Measurements from ENCODE around the gene ZNF8. TPM values are rescaled to one million over a fixed set of nuclear protein-coding genes. Genes with fewer than 3 reads are reported as not detected.

The ZNF8 gene
- total RNA-seq, 1 experiment from 2014 or later = 8.4 TPM

DNA sequence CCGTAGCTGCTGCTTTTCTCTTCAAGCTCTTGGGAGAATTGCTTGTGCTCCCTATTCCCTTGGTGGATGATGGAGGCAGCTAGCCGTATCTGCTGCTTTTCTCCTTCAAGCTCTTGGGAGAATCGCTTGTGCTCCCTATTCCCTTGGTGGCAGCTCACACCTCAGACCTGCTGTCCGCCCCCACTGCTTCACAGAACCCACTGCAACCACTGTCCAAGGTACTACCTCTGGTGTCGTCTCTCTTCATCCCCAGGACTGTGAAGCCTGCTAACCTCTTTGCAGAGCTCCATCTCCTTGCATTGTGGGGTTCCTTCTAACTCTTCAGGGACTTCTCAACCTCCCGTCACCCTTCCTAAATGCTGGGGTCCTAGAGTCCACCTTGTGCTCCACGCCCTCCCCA lies 21.9 kb downstream of the ZNF8 start:
- no peaks in the 10 kb centered on the region for H3K9me3 ChIP-seq
- intact Hi-C loops (cut with micrococcal nuclease; ENCODE audit: unreplicated experiment) = loop anchor here (10.0 kb wide), 1 partner anchor 76 kb away; the partner anchor contains the start of gene ZNF544
- ChIA-PET CTCF (no interaction called here), POLR2A (interaction anchor here (0.5 kb wide), 1 partner anchor 26 kb away, joined by 3 read pairs; no protein-coding TSS in a partner anchor)
- TF ChIP-seq, protein P1, sequence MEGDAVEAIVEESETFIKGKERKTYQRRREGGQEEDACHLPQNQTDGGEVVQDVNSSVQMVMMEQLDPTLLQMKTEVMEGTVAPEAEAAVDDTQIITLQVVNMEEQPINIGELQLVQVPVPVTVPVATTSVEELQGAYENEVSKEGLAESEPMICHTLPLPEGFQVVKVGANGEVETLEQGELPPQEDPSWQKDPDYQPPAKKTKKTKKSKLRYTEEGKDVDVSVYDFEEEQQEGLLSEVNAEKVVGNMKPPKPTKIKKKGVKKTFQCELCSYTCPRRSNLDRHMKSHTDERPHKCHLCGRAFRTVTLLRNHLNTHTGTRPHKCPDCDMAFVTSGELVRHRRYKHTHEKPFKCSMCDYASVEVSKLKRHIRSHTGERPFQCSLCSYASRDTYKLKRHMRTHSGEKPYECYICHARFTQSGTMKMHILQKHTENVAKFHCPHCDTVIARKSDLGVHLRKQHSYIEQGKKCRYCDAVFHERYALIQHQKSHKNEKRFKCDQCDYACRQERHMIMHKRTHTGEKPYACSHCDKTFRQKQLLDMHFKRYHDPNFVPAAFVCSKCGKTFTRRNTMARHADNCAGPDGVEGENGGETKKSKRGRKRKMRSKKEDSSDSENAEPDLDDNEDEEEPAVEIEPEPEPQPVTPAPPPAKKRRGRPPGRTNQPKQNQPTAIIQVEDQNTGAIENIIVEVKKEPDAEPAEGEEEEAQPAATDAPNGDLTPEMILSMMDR (IDR thresholded peaks at IDR 0.05; ENCODE audit: insufficient read depth in 1 of 2, low read depth in 1 of 2, low read length in 1 of 2, severe bottlenecking in 1 of 2, unreplicated experiment in 1 of 2) = no peak
- no peaks in the 10 kb centered on the region for H3K27me3 ChIP-seq (replicated peaks; ENCODE audit: control insufficient read depth, insufficient read depth, low read length)
- H3K4me1 Mint-ChIP-seq (ENCODE audit: low read depth, unreplicated experiment) = peaks cover 8% of the 10 kb centered on the region
- no peaks in the 10 kb centered on the region for H3K9me3 Mint-ChIP-seq (ENCODE audit: unreplicated experiment)
- peaks cover 7% of the 10 kb centered on the region for H3K4me1 ChIP-seq
- no peak overlapping the region for H3K27ac Mint-ChIP-seq (ENCODE audit: unreplicated experiment)
- no peak for DNase-seq
- H3K36me3 ChIP-seq (ENCODE audit: control insufficient read depth, insufficient read depth, low read length) = peaks cover 3% of the 10 kb centered on the region; the same call in 1 of the 2 replicates
- no peak overlapping the region for H3K4me3 ChIP-seq (ENCODE audit: low read depth, low read length)
- H3K36me3 Mint-ChIP-seq (ENCODE audit: insufficient read depth, unreplicated experiment) = peaks cover 62% of the 10 kb centered on the region
- no TSS peak for BruUV-seq (replicated peaks)
- H3K27me3 Mint-ChIP-seq (ENCODE audit: insufficient read depth, unreplicated experiment) = no peaks in the 10 kb centered on the region
- H3K4me3 Mint-ChIP-seq (ENCODE audit: unreplicated experiment) = no peak overlapping the region

DNA sequence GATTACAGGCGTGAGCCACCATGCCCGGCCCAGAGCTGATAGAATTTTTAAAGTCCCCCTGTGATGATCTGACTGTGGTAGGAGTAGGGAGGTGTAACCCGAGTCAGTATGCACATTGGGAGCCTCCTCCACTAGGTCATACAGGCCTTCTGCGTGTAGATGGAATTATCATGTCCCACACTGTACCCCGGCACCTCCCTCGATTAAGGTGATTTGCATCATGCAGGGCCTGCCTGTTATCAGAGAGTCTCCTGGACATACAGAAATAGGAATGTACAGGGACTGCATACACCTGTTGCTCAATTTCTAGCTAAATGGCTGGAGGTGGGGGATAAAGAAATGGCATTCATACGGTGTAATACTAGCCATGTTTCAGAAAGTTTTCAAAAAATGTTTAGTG lies 25.5 kb downstream of the ZNF8 start:
- TF ChIP-seq, protein P1 (IDR thresholded peaks at IDR 0.05; ENCODE audit: insufficient read depth in 1 of 2, low read depth in 1 of 2, low read length in 1 of 2, severe bottlenecking in 1 of 2, unreplicated experiment in 1 of 2) = no peak
- DNase-seq = peak in 1 of 2 experiments; percentile 6
- Histone ChIP-seq H3K36me3 (ENCODE audit: control insufficient read depth, insufficient read depth, low read length) (peaks cover 10% of the 10 kb centered on the region), H3K9me3 (0 out of 2 replicates have a peak, but pooled peaks cover 3% of the 10 kb centered on the region), H3K4me1 (peaks cover 11% of the 10 kb centered on the region), H3K27me3 (replicated peaks; ENCODE audit: control insufficient read depth, insufficient read depth, low read length) (no peaks in the 10 kb centered on the region), H3K4me3 (ENCODE audit: low read depth, low read length) (peak overlapping the region; percentile 68)
- H3K4me3 Mint-ChIP-seq (ENCODE audit: unreplicated experiment) = peak overlapping the region; percentile 93
- ChIA-PET CTCF (no interaction called here), POLR2A (interaction anchor here (0.5 kb wide), 1 partner anchor 82 kb away, joined by 3 read pairs; no protein-coding TSS in a partner anchor)
- peaks cover 64% of the 10 kb centered on the region for H3K36me3 Mint-ChIP-seq (ENCODE audit: insufficient read depth, unreplicated experiment)
- peak overlapping the region; percentile 97 for H3K27ac Mint-ChIP-seq (ENCODE audit: unreplicated experiment)
- no TSS peak for BruUV-seq (replicated peaks)
- no peaks in the 10 kb centered on the region for H3K9me3 Mint-ChIP-seq (ENCODE audit: unreplicated experiment)
- no peaks in the 10 kb centered on the region for H3K27me3 Mint-ChIP-seq (ENCODE audit: insufficient read depth, unreplicated experiment)
- intact Hi-C loops (cut with micrococcal nuclease; ENCODE audit: unreplicated experiment) = loop anchor here (10.0 kb wide), 1 partner anchor 79 kb away; the partner anchor contains the start of gene ZNF544
- H3K4me1 Mint-ChIP-seq (ENCODE audit: low read depth, unreplicated experiment) = peaks cover 8% of the 10 kb centered on the region

DNA sequence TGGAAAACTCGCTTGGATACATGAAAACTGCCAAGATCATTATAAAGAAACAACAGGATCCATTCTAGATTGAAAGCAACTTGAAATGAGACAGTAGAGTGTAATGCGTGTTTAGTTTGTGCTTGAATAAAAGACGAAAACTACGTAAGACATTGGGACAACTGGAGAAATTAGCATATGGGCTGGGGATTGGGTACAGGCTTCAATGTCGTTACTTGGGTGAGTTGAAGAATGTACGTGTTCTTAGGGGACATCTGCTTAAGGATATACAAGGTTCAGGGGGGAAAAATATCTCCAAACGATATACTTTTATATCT lies 26.0 kb downstream of the ZNF8 start:
- ChIA-PET CTCF (no interaction called here), POLR2A (interaction anchor here (0.5 to 1.8 kb wide), 3 partner anchors 26 to 81 kb away, joined by 3 to 8 read pairs (median 3); partner anchors contain the start of genes ZNF497 and ZNF8)
- Mint-ChIP-seq H3K9me3 (ENCODE audit: unreplicated experiment) (peaks cover 2% of the 10 kb centered on the region), H3K4me1 (ENCODE audit: low read depth, unreplicated experiment) (peaks cover 8% of the 10 kb centered on the region), H3K27ac (ENCODE audit: unreplicated experiment) (peak overlapping the region; percentile 97), H3K4me3 (ENCODE audit: unreplicated experiment) (peak overlapping the region; percentile 93), H3K27me3 (ENCODE audit: insufficient read depth, unreplicated experiment) (no peaks in the 10 kb centered on the region), H3K36me3 (ENCODE audit: insufficient read depth, unreplicated experiment) (peaks cover 66% of the 10 kb centered on the region)
- TF ChIP-seq, protein P1 (IDR thresholded peaks at IDR 0.05; ENCODE audit: insufficient read depth in 1 of 2, low read depth in 1 of 2, low read length in 1 of 2, severe bottlenecking in 1 of 2, unreplicated experiment in 1 of 2) = no peak
- peak overlapping the region; percentile 68 for H3K4me3 ChIP-seq (ENCODE audit: low read depth, low read length)
- 0 out of 2 replicates have a peak, but pooled peaks cover 3% of the 10 kb centered on the region for H3K9me3 ChIP-seq
- peaks cover 10% of the 10 kb centered on the region for H3K36me3 ChIP-seq (ENCODE audit: control insufficient read depth, insufficient read depth, low read length)
- no TSS peak for BruUV-seq (replicated peaks)
- no peak for DNase-seq
- peaks cover 11% of the 10 kb centered on the region for H3K4me1 ChIP-seq
- intact Hi-C loops (cut with micrococcal nuclease; ENCODE audit: unreplicated experiment) = loop anchor here (1.0 to 10.0 kb wide), 4 partner anchors 22 to 80 kb away; partner anchors contain the start of genes ZNF544, ZNF8, ZNF837 and ZSCAN22
- H3K27me3 ChIP-seq (replicated peaks; ENCODE audit: control insufficient read depth, insufficient read depth, low read length) = no peaks in the 10 kb centered on the region
